GM06990 (cell line): ENCODE results near the gene DHX16.

Experiments
- DNase-seq: peaks from one replicate; pipeline ENCODE4 v3.0.0-alpha.2; 2011; ENCODE audit not compliant: insufficient read length; ENCODE audit errors: extremely low read depth
- H3K27me3 ChIP-seq: replicated peaks from 2 replicates; pipeline ENCODE4 v1.6.0; 2011; ENCODE audit warnings: low read length; ENCODE audit not compliant: control insufficient read depth, insufficient read depth
- H3K36me3 ChIP-seq: 2 replicates; pipeline ENCODE4 v1.5.1; 2011; ENCODE audit warnings: low read length; ENCODE audit not compliant: control insufficient read depth, insufficient read depth
- H3K4me3 ChIP-seq: replicated peaks from 2 replicates; pipeline ENCODE4 v1.5.1; 2011; ENCODE audit warnings: low read depth, mild to moderate bottlenecking, control low read depth, low read length
- TF ChIP-seq, protein P1 (sequence below): IDR thresholded peaks from 2 replicates; pipeline ENCODE4 v1.5.1; 2011; ENCODE audit warnings: low read length, control low read depth, mild to moderate bottlenecking, inconsistent platforms; ENCODE audit not compliant: insufficient read depth, poor library complexity, severe bottlenecking

Gene DHX16

GRCh38 chr6:30610065-30610464 is 62.7 kb downstream of the DHX16 start:
- TF ChIP-seq, protein P1, sequence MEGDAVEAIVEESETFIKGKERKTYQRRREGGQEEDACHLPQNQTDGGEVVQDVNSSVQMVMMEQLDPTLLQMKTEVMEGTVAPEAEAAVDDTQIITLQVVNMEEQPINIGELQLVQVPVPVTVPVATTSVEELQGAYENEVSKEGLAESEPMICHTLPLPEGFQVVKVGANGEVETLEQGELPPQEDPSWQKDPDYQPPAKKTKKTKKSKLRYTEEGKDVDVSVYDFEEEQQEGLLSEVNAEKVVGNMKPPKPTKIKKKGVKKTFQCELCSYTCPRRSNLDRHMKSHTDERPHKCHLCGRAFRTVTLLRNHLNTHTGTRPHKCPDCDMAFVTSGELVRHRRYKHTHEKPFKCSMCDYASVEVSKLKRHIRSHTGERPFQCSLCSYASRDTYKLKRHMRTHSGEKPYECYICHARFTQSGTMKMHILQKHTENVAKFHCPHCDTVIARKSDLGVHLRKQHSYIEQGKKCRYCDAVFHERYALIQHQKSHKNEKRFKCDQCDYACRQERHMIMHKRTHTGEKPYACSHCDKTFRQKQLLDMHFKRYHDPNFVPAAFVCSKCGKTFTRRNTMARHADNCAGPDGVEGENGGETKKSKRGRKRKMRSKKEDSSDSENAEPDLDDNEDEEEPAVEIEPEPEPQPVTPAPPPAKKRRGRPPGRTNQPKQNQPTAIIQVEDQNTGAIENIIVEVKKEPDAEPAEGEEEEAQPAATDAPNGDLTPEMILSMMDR = no peak
- DNase-seq = no peak
- H3K4me3 ChIP-seq = no peak overlapping the region
- H3K27me3 ChIP-seq = no peaks in the 10 kb centered on the region
- peaks cover 24% of the 10 kb centered on the region for H3K36me3 ChIP-seq

GRCh38 chr6:30603961-30604360 is 68.8 kb downstream of the DHX16 start:
- TF ChIP-seq, protein P1 = no peak
- no peak for DNase-seq
- H3K4me3 ChIP-seq = no peak overlapping the region
- peaks cover 65% of the 10 kb centered on the region for H3K36me3 ChIP-seq
- no peaks in the 10 kb centered on the region for H3K27me3 ChIP-seq
